NCI-H345 treated with DMSO at 0.1 percent for 48 hours (cell line): ENCODE measurements around the gene MFAP5.
A peak's percentile ranks its signal among the peaks of the same experiment; 100 is the strongest.
"Not testable (repeated sequence)": the region's sequence is repeated elsewhere in the genome, so short reads cannot be mapped to it uniquely, and the experiment has no call there.

Experiments used
- DNase-seq: peaks from one replicate; lab custom pipeline; 2025; ENCODE audit not compliant: unreplicated experiment; lab: John Stamatoyannopoulos, UW

The MFAP5 gene

DNA sequence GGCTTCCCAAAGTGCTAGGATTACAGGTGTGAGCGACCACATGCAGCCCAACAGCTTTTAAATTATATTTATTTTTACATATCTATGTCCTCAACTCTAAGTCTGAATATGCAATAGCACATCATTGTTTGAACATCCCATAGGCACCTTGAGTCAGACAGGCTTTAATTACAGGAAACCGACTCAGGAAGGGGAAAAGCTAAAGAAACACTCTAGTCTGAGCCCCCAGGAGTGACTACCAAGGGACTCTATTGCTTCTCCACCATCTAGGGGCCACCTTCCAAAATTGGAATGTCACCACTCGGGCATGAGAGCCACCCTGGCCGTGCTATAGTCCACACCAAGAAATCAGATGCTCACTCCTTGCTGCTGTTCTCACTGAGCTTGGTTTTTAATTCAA lies 14.0 kb upstream of the MFAP5 start:
- DNase-seq = no peak

DNA sequence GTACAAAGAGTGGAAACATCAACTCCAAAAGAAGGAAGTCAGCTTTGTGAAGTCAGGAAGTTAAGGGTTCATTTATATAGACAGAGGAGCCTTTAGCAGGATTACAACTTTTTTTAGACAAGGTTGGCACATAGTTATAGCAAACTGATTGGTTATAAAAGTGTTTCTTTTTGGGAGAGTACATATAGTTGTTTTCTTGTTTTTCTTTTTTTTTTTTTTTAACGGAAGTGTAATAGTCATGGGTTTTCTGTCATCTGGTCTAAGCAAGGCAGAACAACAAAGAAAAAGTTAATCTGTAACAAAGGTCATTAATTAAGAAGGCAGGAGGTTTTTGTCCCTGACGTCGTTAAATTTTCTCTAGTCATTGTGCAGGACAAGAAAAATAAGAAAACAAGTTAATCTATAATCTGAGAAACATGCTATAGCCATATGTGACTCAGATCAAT lies 13.0 kb upstream of the MFAP5 start:
- DNase-seq = no peak

GRCh38 chr12:8672381-8672780 lies 9.8 kb upstream of the MFAP5 start:
- DNase-seq = no peak

- no peak for DNase-seq
Observed at GRCh38 chr12:8668441-8668840, 5.8 kb upstream of the MFAP5 start.

DNA sequence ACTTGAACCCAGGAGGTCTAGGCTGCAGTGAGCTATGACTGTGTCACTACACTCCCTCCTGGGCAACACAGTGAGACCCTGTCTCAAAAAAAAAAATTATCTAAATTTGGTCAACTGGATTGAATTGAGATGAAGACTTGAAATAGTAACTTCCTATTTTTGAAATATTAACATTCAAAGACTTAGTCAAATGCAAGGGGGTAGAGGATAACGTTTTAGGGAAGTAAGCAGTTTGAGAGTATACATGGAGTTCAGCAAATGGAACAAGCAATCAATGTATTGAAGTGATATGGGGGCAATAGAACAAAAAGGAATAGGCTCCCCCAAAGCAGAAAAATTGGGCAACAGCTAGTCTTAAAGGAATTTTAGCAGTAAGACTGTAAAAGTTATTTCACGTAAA lies 4.6 kb upstream of the MFAP5 start:
- DNase-seq = no peak

GRCh38 chr12:8665759-8666158 lies 3.1 kb upstream of the MFAP5 start:
- no peak for DNase-seq

- DNase-seq = no peak
Observed at GRCh38 chr12:8664228-8664913, 1.7 kb upstream of the MFAP5 start.

GRCh38 chr12:8661751-8662150 lies 875 bp downstream of the MFAP5 start:
- no peak for DNase-seq

- DNase-seq = no peak
Observed at GRCh38 chr12:8661016-8661415, 1.6 kb downstream of the MFAP5 start.

DNA sequence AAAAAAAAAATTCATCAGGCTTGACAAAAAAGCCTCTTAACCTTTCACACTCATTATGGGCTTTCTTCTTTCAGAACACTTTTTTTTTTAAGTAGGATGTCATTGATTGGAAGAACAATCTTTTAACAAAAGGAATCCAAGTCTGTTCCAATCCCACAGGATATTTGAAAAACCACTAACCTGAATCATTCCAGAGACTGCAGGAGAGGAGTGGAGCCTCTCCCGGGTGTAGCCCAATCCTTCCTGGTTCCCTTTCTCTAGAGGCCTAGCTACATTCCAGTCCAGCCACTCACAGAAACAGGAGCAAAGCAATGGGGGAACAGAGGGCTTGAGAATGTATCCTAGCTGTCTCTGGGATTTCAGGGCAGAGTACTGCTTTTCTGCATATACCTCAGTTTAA lies 4.3 kb downstream of the MFAP5 start:
- no peak for DNase-seq

DNA sequence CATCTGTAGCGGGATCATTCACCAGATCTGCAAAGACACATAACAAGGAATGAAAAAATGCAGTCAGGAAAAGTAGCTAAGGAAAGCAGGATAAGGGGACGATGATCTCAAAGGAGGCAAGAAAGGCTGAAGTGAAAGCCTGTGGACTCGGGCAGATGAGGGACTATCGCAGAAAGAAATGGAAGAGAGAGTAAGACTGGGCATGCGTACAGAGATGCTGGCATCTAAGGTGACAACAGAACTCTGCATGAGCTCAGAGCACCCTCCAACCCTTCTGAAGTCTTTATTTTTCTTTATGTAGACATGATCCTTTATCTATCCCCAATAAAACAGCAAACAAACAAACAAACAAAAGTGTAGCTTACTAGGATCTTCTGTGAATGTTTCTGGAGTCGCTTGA lies 7.2 kb downstream of the MFAP5 start:
- no peak for DNase-seq

DNA sequence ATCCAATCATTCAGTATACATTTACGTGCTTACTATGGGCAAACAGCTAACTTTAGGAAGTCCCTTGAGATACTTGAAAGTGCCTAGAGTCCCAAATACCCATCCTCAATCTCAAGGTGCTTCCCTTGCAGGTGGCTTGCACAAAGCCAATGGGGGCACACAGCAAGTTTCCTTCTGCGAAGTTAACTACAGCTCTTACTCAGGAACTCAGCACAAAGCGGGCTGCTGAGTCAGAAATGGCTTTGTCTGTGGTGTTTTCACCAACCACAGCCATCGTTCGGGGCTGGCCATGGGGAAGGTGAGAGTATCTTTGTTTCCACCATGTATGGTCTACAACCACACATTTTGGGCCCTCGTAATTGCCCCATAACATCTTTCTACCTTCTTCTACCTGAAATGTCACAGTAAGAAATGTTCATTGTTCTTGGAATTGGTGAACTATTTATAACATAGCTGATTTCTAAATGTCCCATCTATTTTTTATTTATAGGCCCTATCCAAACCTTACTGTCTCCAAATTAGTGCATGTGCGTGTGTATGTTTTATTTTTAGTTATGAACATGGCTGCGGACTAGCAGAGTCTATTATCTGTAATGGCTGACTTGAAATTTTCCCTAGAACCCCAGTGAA lies 13.9 kb downstream of the MFAP5 start:
- no peak for DNase-seq

DNA sequence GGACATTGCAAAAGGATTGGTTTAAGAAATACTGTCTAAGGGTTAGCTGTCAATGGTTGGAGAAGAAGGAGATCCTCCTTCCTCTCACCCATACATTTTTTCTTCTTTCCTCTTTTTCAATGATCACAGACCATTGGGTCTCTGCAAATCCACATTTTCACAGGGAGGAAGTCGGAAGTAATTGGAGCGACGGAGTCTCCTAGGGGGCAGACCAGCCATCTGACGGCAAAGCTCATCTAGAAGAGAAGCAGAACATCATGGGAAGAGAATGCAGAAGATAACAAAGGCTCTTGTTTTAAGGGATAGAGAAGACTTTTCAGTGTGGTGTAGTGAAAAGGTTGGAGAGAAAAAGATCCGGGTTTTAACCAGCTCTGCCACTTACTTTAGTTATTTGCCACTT lies 14.7 kb downstream of the MFAP5 start:
- DNase-seq = no peak

DNA sequence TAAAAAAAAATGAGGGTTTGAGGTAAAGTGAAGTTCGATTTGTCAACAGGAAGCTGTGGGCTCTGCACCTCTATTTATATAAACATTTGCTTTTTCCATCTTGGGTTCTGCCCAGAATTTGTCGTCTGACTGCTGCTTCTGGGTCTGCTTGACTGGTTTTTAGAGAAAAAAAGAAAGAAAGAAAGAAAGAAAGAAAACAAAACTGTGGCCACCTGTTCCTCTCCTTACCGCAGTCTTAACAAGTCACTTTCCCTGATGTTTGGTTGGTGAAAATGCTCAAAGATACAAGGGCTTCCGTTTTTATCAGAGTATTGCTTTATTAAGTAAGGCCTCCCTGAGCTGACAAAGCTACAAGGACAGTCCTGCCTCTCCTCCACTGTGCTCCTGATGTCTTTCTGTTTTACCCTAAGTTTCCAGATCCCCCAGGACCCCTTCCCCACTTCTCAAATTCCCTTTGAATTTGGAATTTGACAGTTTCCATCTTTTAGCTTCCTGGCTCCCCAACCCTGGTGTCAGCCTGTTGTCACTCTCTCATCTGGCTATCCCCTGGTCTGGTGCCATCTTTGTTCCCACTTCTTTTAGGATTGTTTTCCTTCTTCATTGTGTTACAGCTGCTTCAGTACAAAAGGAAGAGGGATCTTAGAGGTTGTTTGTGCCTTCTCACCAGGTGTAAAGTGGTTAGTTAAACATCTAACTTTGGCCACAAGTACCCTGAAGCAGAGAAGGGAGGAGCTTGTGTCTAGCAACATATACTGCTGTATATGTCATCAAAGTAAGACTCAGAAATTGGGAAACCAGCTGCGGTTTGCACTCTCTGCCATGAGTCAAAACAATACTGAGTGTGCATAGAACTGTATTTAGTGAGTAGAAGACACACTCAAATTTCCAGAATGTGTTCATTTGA lies 18.0 kb downstream of the MFAP5 start:
- DNase-seq = no peak

- no peak for DNase-seq
Observed at GRCh38 chr12:8642775-8643174, 19.9 kb downstream of the MFAP5 start.

DNA sequence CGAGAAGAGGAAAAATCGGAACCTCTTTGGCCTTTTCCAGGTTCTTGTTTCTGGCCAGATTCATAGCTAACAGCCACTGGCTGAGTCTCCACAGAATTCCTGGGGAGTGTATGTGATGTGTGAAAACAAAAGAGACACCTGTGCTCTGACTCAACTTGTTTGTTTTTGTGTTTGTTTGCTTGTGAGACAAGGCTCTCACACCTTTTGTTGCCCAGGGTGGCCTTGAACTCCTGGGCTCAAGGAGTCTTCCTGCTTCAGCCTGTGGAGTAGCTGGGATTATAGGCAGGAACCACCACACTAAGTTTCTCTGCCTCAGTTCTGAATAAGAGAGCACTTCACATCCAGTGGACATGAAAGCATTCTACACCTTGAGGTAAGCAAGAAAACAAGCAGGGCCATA lies 22.7 kb downstream of the MFAP5 start:
- no peak for DNase-seq

- no peak for DNase-seq
Observed at GRCh38 chr12:8638951-8639350, 23.7 kb downstream of the MFAP5 start.

DNA sequence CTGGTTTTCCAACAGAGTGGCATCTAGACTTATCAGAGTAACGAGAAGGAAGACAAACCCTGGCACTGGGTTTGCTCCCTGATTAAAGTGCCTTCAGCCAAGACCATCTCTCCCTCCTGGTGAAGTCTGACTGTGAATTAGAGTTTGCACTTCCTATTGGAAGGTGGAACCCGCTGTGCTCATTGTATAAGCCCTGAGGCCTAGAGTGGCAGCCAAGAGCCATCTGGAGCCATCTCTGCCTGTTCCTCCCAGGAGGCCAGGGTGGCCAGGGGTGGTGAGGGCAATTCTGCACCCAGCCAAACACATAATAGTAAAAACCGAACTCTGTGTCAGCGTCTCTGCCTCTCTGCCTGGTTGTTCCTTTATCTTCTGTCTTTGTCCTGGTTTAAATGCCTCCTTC lies 25.0 kb downstream of the MFAP5 start:
- DNase-seq = peak; percentile 13

DNA sequence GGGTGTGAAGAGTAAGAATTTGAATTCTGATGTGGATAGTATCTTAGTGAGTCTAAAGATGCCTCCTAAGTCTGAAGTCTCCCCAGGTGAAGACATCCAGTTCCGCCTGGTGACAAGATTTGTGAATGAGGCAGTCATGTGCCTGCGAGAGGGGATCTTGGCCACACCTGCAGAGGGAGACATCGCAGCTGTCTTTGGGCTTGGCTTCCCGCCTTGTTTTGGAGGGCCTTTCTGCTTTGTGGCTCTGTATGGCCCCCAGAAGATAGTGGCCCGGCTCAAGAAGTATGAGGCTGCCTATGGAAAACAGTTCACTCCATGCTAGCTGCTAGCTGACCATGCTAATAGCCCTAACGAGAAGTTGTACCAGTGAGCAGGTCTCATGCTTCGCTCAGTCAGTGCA lies 25.4 kb downstream of the MFAP5 start:
- DNase-seq = no peak

DNA sequence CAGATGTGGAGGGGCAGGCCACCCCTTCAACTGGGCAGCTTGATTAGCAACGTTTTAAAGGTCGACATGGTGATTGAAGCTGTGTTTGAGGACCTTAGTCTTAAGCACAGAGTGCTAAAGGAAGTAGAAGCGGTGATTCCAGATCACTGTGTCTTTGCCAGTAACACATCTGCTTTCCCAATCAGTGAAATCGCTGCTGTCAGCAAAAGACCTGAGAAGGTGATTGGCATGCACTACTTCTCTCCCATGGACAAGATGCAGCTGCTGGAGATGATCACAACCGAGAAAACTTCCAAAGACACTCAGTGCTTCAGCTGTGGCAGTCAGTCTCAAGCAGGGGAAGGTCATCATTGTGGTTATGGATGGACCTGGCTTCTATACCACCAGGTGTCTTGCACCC lies 26.0 kb downstream of the MFAP5 start:
- DNase-seq = no peak

DNA sequence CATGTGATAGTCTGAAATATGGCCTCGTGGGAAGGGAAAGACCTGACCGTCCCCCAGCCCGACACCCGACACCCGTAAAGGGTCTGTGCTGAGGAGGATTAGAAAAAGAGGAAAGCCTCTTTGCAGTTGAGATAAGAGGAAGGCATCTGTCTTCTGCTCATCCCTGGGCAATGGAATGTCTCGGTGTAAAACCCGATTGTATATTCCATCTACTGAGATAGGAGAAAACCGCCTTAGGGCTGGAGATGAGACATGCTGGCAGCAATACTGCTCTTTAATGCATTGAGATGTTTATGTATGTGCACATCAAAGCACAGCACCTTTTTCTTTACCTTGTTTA lies 26.6 kb downstream of the MFAP5 start:
- not testable (repeated sequence) for DNase-seq

DNA sequence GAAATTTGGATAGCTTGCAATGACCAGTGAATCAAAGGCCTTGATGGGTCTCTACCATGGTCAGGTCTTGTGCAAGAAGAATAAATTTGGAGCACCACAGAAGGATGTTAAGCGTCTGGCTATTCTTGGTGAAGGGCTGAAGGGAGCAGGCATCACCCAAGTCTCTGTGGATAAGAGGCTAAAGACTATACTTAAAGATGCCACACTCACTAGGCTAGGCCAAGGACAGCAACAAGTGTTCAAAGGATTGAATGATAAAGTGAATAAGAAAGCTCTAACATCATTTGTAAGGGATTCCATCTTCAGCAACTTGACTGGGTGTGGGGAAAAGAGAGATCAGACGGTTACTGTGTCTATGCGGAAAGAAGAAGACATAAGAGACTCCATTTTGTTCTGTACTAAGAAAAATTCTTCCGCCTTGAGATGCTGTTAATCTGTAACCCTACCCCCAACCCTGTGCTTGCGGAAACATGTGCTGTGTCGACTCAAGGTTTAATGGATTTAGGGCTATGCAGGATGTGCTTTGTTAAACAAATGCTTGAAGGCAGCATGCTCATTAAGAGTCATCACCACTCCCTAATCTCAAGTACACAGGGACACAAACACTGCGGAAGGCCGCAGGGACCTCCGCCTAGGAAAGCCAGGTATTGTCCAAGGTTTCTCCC lies 27.2 kb downstream of the MFAP5 start:
- DNase-seq = not testable (repeated sequence)
